ENCODE data around the gene IFRD2. TPM values are rescaled to one million over a fixed set of nuclear protein-coding genes. Genes with fewer than 3 reads are reported as not detected.

Gene IFRD2
- total RNA-seq, 1 donor from 2014 or later = 37.3 TPM

DNA sequence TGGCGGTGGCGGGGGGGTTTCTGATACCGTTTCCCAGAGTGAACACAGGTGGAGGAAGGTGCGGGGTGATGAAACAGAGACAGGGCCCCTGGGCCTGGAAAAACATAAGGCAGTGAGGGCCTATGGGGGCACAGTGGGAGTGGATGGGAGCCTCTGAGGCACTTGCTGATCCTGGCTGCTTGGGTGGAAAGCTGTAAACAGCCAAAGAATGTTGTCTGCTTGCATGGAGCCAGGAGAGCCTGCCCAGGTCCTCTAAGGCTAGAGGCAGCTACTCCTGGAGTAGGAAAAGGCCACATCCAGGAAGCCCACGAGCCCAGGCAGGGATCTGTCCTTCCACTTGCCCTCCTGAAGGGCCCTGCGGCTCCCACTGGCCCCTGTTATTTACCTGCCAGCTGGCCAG lies 26.2 kb downstream of the IFRD2 start:
- Histone ChIP-seq H3K36me3 (no peaks in the 10 kb centered on the region), H3K9me3 (no peaks in the 10 kb centered on the region), H3K27ac (peak overlapping the region; percentile 98), H3K4me3 (no peak overlapping the region), H3K27me3 (no peaks in the 10 kb centered on the region), H3K4me1 (peaks cover 86% of the 10 kb centered on the region)
- intact Hi-C loops (cut with DNase I) = no loop called here
- no peak for DNase-seq (ENCODE audit: extremely low spot score in 2 of 2)
- no peak for TF ChIP-seq CTCF (IDR thresholded peaks at IDR 0.05)
- TF ChIP-seq POLR2A (IDR thresholded peaks at IDR 0.05) = no peak
- TF ChIP-seq POLR2AphosphoS5 (IDR thresholded peaks at IDR 0.05; ENCODE audit: insufficient read depth in 1 of 2, low read depth in 1 of 2) = no peak

DNA sequence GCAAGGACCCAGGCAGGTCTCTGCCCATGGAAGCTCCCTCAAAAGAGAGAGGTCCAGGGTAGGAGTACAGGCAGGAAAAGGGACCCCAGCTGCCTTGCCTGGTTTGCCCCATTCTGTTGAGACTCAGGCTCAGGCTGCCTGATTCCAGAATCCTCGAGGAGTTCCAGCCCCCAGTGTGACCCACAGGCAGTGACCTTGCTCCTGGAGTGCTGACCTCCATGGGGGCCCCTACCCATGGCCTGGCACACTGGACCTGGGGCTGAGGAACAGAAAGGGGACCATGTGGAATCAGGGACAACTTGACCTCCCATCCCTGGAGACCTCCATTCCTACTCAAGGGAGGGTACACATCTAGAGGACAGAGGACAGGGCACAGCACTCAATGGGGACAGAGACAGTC lies 26.7 kb downstream of the IFRD2 start:
- Histone ChIP-seq H3K9me3 (no peaks in the 10 kb centered on the region), H3K4me1 (peaks cover 86% of the 10 kb centered on the region), H3K4me3 (no peak overlapping the region), H3K36me3 (no peaks in the 10 kb centered on the region), H3K27me3 (no peaks in the 10 kb centered on the region), H3K27ac (peak overlapping the region; percentile 98)
- no peak for DNase-seq (ENCODE audit: extremely low spot score in 2 of 2)
- intact Hi-C loops (cut with DNase I) = no loop called here
- TF ChIP-seq CTCF (IDR thresholded peaks at IDR 0.05) = no peak
- TF ChIP-seq POLR2AphosphoS5 (IDR thresholded peaks at IDR 0.05; ENCODE audit: insufficient read depth in 1 of 2, low read depth in 1 of 2) = no peak
- TF ChIP-seq POLR2A (IDR thresholded peaks at IDR 0.05) = no peak

- intact Hi-C loops (cut with DNase I) = no loop called here
- Histone ChIP-seq H3K27ac (peak overlapping the region; percentile 98), H3K9me3 (no peaks in the 10 kb centered on the region), H3K27me3 (no peaks in the 10 kb centered on the region), H3K4me1 (peaks cover 85% of the 10 kb centered on the region), H3K36me3 (no peaks in the 10 kb centered on the region), H3K4me3 (no peak overlapping the region)
- no peak for TF ChIP-seq POLR2A (IDR thresholded peaks at IDR 0.05)
- peak in 1 of 2 donors; percentile 54 for TF ChIP-seq POLR2AphosphoS5 (IDR thresholded peaks at IDR 0.05; ENCODE audit: insufficient read depth in 1 of 2, low read depth in 1 of 2)
- DNase-seq (ENCODE audit: extremely low spot score in 2 of 2) = no peak
Observed at GRCh38 chr3:50264964-50265485, 27.2 kb downstream of the IFRD2 start.

DNA sequence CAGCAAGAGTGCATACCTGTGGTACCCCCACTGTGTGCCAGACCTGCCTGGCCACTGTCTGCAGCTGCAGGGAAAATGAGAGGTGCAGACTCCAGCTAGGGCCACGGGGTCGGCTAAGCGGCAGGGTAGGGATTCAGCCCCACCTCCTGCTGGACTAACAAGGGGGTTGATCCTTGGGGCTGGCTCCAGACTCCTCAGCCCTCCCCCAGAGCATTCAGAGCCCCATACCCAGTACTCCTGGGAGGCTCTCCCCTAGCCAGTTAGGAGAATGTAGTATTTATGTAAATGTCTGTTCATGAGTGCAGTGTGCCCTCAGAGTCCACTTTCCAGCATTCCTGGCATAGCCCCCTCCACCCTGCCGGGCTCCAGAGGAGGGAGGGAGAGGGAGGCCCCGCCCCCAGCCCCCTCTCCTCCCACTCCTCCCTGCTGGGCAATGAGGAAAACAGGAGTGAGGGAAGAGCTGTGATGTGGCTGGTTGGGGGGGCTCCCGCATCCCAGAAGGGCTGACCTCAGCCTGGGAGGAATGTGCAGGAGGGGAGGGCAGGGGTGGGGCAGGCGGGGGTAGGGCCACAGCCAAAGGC lies 27.8 kb downstream of the IFRD2 start:
- intact Hi-C loops (cut with DNase I) = no loop called here
- no peak for DNase-seq (ENCODE audit: extremely low spot score in 2 of 2)
- Histone ChIP-seq H3K4me1 (peaks cover 84% of the 10 kb centered on the region), H3K36me3 (no peaks in the 10 kb centered on the region), H3K27me3 (no peaks in the 10 kb centered on the region), H3K9me3 (no peaks in the 10 kb centered on the region), H3K4me3 (no peak overlapping the region), H3K27ac (peak overlapping the region; percentile 98)
- TF ChIP-seq POLR2AphosphoS5 (IDR thresholded peaks at IDR 0.05; ENCODE audit: insufficient read depth in 1 of 2, low read depth in 1 of 2) (peak in 1 of 2 donors; percentile 77), POLR2A (IDR thresholded peaks at IDR 0.05) (no peak)

DNA sequence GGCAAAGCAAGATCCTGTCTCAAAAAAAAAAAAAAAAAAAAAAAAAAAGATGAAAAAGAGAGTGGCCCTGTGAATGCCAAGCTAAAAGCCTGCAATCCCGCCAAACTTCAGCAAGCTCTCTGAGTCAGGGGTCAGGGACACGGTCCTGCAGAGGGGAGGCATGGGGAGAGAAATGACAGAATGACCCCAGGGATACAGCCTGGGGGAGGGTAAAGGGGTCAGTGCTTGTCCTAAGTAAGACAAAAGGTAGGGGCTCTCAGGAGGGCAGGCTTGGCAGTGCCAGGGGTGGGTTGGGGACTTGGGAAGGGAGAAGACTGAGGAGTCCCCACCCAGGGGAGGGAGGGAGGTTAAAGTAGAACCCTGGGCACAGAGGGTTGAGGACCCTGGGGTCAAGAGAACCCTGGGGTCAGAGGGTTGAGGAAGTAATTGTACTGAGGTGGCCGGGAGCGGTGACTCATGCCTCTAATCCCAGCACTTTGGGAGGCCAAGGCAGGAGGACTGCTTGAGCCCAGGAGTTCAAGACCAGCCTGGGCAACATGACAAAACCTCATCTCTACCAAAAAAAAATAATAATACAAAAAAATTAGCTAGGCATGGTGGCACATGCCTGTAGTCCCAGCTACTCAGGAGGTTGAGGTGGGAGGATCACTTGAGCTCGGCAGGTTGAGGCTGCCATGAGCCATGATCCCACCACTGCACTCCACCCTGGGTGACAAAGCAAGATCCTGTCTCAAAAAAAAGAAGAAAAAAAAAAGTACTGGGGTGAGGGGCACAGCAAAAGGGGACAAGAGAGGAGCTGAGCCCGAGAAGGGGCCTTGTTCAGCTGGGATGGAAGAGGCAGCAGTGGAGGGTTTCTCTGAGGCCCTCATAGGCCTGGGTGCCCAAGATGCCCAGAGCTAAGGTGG lies 28.5 kb downstream of the IFRD2 start:
- Histone ChIP-seq H3K4me1 (peaks cover 84% of the 10 kb centered on the region), H3K4me3 (no peak overlapping the region)

More for the DNA sequence above, 28.5 kb downstream of the IFRD2 start:
- H3K27ac ChIP-seq = peak overlapping the region; percentile 98
- no peaks in the 10 kb centered on the region for H3K27me3 ChIP-seq
- H3K36me3 ChIP-seq = no peaks in the 10 kb centered on the region
- intact Hi-C loops (cut with DNase I) = no loop called here
- H3K9me3 ChIP-seq = no peaks in the 10 kb centered on the region
- DNase-seq (ENCODE audit: extremely low spot score in 2 of 2) = no peak
- TF ChIP-seq POLR2AphosphoS5 (IDR thresholded peaks at IDR 0.05; ENCODE audit: insufficient read depth in 1 of 2, low read depth in 1 of 2) (no peak), CTCF (IDR thresholded peaks at IDR 0.05) (no peak), POLR2A (IDR thresholded peaks at IDR 0.05) (no peak)

Measured in vagina (tissue), 2 donors.